Fibroblast of lung (primary cell): ENCODE measurements around the gene MYEF2. TPM values are rescaled to one million over a fixed set of nuclear protein-coding genes. Genes with fewer than 3 reads are reported as not detected.

Experiments used
- DNase-seq, 2 donors: peaks; one replicate each; pipeline versions ENCODE4 v3.0.0 to v3.0.0-alpha.2; 2010; ENCODE audit warnings: low read depth in 2 of 2
- H2AFZ ChIP-seq: 2 replicates; pipeline ENCODE4 v1.5.1; 2012; ENCODE audit warnings: low read length, control low read depth, inconsistent platforms
- H3K27ac ChIP-seq: 2 replicates; pipeline ENCODE4 v1.5.1; 2011; ENCODE audit warnings: low read length, control low read depth; ENCODE audit not compliant: insufficient read depth
- H3K27me3 ChIP-seq: 2 replicates; pipeline ENCODE4 v1.5.1; 2011; ENCODE audit warnings: mild to moderate bottlenecking, low read length; ENCODE audit not compliant: control insufficient read depth, insufficient read depth
- H3K36me3 ChIP-seq: 2 replicates; pipeline ENCODE4 v1.5.1; 2011; ENCODE audit warnings: low read length; ENCODE audit not compliant: control insufficient read depth, insufficient read depth
- H3K4me1 ChIP-seq: 2 replicates; pipeline ENCODE4 v1.5.1; 2011; ENCODE audit warnings: low read length; ENCODE audit not compliant: control insufficient read depth, insufficient read depth; ENCODE audit errors: extremely low read depth
- H3K4me2 ChIP-seq: 2 replicates; pipeline ENCODE4 v1.5.1; 2011; ENCODE audit warnings: low read length, control low read depth; ENCODE audit not compliant: insufficient read depth; ENCODE audit errors: extremely low read depth
- H3K4me3 ChIP-seq, 4 experiments: fragments of 200-600 bp in 1 of 4; sonication (generic) in 1 of 4; replicated peaks in 1 of 4; 2 replicates each; pipeline ENCODE4 v1.5.1; 2011 to 2016; ENCODE audit warnings: low read length in 4 of 4, low read depth in 3 of 4, mild to moderate bottlenecking in 3 of 4, control low read depth in 2 of 4, inconsistent platforms in 1 of 4, mixed read lengths in 1 of 4; ENCODE audit not compliant: insufficient read depth in 1 of 4; ENCODE audit errors: control extremely low read depth in 1 of 4
- H3K79me2 ChIP-seq: 2 replicates; pipeline ENCODE4 v1.5.1; 2012; ENCODE audit warnings: mild to moderate bottlenecking, low read length, inconsistent platforms; ENCODE audit not compliant: control insufficient read depth, insufficient read depth
- H3K9ac ChIP-seq: 2 replicates; pipeline ENCODE4 v1.5.1; 2011; ENCODE audit warnings: mild to moderate bottlenecking, low read length, control low read depth; ENCODE audit not compliant: insufficient read depth
- H3K9me3 ChIP-seq: 2 replicates; pipeline ENCODE4 v1.5.1; 2012; ENCODE audit warnings: low read depth, low read length; ENCODE audit not compliant: control insufficient read depth, insufficient read depth
- H4K20me1 ChIP-seq: 2 replicates; pipeline ENCODE4 v1.5.1; 2011; ENCODE audit warnings: low read length; ENCODE audit not compliant: control insufficient read depth, insufficient read depth; ENCODE audit errors: extremely low read depth
- EZH2 ChIP-seq: IDR thresholded peaks from 2 replicates; pipeline ENCODE4 v1.5.1; 2012; ENCODE audit warnings: low read length, control low read depth, mild to moderate bottlenecking; ENCODE audit errors: missing control alignments
- polyA plus RNA-seq, 2 donors: library from polyadenylated mRNA; depleted of rRNA in 1 of 2; stranded (reverse) in 1 of 2; unstranded in 1 of 2; fragments of >200 nt; gene quantifications; 2 replicates each; pipeline ENCODE4 v1.2.1, GENCODE V29; 2011 to 2012; ENCODE audit warnings: missing spikeins in 1 of 2
- total RNA-seq: library from RNA; depleted of rRNA; stranded (reverse); fragments of >200 nt; gene quantifications from 2 replicates; pipeline ENCODE4 v1.2.1, GENCODE V29; 2014
- TF ChIP-seq, protein P1 (sequence below), 2 donors: IDR thresholded peaks in 1 of 2; conservative IDR thresholded peaks in 1 of 2; 1 replicate in 1 of 2; 2 replicates in 1 of 2; pipeline ENCODE4 v1.5.1; 2011 to 2012; ENCODE audit warnings: low read length in 2 of 2, control low read depth in 1 of 2, inconsistent platforms in 1 of 2, low read depth in 1 of 2, mild to moderate bottlenecking in 1 of 2

Gene MYEF2
- total and polyA plus RNA-seq, 2 donors (not counting 1 experiment from before 2014, with no cell fraction given) = 5.3 to 13.5 TPM

DNA sequence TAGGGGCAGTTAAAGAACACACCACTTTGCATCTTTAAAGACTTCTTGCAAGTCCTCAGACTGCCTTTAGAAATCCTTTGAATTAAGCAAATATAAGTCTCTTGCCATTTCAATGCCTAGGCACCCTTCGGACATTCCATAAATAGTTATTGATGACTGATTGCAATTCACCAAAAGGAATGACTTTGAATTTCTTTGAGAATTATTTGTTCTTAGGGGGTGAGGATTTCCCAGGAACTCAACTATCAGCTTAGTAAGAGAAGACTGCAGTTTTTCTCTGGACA, 495 bp upstream of the MYEF2 start:
- TF ChIP-seq, protein P1, sequence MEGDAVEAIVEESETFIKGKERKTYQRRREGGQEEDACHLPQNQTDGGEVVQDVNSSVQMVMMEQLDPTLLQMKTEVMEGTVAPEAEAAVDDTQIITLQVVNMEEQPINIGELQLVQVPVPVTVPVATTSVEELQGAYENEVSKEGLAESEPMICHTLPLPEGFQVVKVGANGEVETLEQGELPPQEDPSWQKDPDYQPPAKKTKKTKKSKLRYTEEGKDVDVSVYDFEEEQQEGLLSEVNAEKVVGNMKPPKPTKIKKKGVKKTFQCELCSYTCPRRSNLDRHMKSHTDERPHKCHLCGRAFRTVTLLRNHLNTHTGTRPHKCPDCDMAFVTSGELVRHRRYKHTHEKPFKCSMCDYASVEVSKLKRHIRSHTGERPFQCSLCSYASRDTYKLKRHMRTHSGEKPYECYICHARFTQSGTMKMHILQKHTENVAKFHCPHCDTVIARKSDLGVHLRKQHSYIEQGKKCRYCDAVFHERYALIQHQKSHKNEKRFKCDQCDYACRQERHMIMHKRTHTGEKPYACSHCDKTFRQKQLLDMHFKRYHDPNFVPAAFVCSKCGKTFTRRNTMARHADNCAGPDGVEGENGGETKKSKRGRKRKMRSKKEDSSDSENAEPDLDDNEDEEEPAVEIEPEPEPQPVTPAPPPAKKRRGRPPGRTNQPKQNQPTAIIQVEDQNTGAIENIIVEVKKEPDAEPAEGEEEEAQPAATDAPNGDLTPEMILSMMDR (conservative IDR thresholded peaks at IDR 0.05 in 1 of 2, IDR thresholded peaks at IDR 0.05 in 1 of 2; ENCODE audit: low read depth in 1 of 2, low read length in 2 of 2) = no peak
- no peak for TF ChIP-seq EZH2
- no peaks in the 10 kb centered on the region for H4K20me1 ChIP-seq
- H3K36me3 ChIP-seq = no peaks in the 10 kb centered on the region
- H3K27ac ChIP-seq = no peak overlapping the region
- H3K4me2 ChIP-seq = peak overlapping the region; percentile 5
- DNase-seq = peak in 1 of 2 donors; percentile 3
- H3K4me1 ChIP-seq = no peaks in the 10 kb centered on the region
- peaks cover 7% of the 10 kb centered on the region for H3K79me2 ChIP-seq
- no peak overlapping the region for H3K9ac ChIP-seq
- H3K9me3 ChIP-seq = no peaks in the 10 kb centered on the region
- H3K27me3 ChIP-seq = no peaks in the 10 kb centered on the region
- H3K4me3 ChIP-seq = peak overlapping the region in 2 of 4 experiments; percentile 43 to 65
- no peak overlapping the region for H2AFZ ChIP-seq

DNA sequence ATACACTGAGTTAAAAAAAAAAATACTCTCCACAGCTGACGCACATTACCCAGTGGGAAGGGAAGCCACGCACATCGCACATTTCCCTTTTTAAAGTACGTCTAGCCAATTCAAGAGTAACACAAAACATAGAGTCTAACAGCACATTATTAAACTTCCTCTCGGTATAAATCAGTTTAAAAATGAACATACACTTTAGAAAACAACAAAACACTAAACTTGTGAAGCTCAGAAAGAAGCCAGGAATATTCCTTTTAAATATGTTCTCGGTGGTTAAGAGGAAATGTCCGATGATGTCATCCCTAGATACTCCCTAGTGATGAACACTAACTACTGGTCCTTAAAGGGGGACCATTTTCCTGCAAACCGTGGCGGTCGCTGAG, 721 bp downstream of the MYEF2 start:
- no peaks in the 10 kb centered on the region for H4K20me1 ChIP-seq
- H3K4me1 ChIP-seq = no peaks in the 10 kb centered on the region
- peak overlapping the region; percentile 77 for H3K27ac ChIP-seq
- peaks cover 7% of the 10 kb centered on the region for H3K79me2 ChIP-seq
- H3K27me3 ChIP-seq = no peaks in the 10 kb centered on the region
- DNase-seq = peak; percentile 51 to 70
- peak overlapping the region; percentile 76 for H2AFZ ChIP-seq
- H3K4me2 ChIP-seq = peak overlapping the region; percentile 85
- no peaks in the 10 kb centered on the region for H3K36me3 ChIP-seq
- H3K4me3 ChIP-seq = peak overlapping the region; percentile 57 to 77 (median 68)
- TF ChIP-seq, protein P1 (conservative IDR thresholded peaks at IDR 0.05 in 1 of 2, IDR thresholded peaks at IDR 0.05 in 1 of 2; ENCODE audit: low read depth in 1 of 2, low read length in 2 of 2) = no peak
- no peak for TF ChIP-seq EZH2
- no peaks in the 10 kb centered on the region for H3K9me3 ChIP-seq
- peak overlapping the region; percentile 75 for H3K9ac ChIP-seq

DNA sequence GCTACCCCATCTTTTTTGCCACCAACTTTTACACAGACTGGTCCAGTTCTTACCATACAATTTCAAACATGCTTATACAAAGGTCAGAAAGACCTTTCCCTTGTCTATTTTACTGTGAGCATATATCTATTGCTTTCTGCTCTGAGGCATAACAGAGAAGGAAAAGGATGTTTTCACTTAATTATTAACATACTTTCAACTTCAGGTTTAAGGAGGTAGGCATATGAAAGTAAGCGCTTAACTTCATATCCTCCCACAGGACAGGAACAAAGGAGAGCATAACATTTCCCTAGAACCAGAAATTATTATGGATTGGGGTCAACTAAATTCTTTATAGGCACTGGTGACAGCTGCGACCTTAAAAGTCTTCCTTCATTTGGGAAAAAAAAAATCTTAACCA, 1.1 kb downstream of the MYEF2 start:
- no peaks in the 10 kb centered on the region for H3K36me3 ChIP-seq
- H4K20me1 ChIP-seq = no peaks in the 10 kb centered on the region
- peak overlapping the region; percentile 85 for H3K4me2 ChIP-seq
- DNase-seq = no peak
- H3K9ac ChIP-seq = no peak overlapping the region
- peaks cover 7% of the 10 kb centered on the region for H3K79me2 ChIP-seq
- TF ChIP-seq, protein P1 (conservative IDR thresholded peaks at IDR 0.05 in 1 of 2, IDR thresholded peaks at IDR 0.05 in 1 of 2; ENCODE audit: low read depth in 1 of 2, low read length in 2 of 2) = no peak
- no peak for TF ChIP-seq EZH2
- H2AFZ ChIP-seq = peak overlapping the region; percentile 76
- no peaks in the 10 kb centered on the region for H3K4me1 ChIP-seq
- no peaks in the 10 kb centered on the region for H3K9me3 ChIP-seq
- H3K27me3 ChIP-seq = no peaks in the 10 kb centered on the region
- H3K4me3 ChIP-seq = peak overlapping the region; percentile 57 to 77 (median 68)
- peak overlapping the region; percentile 77 for H3K27ac ChIP-seq
